WTC11 (cell line): ENCODE measurements around the gene TMEM158. TPM values are rescaled to one million over a fixed set of nuclear protein-coding genes. Genes with fewer than 3 reads are reported as not detected.

Experiments used
- ATAC-seq: fragments of 200-7000 bp; cut with Tn5 transposase; 2 replicates; pipeline ENCODE4 v1.10.0; 2021; ENCODE audit warnings: mild to moderate bottlenecking, moderate library complexity
- CTCF ChIA-PET: fragments of 300-600 bp; sonication (Branson Sonifier 250); formaldehyde crosslinking; loops from one replicate; lab custom pipeline; 2021; ENCODE audit warnings: antibody characterized with exemption; lab: Charles Lee
- POLR2A ChIA-PET: fragments of 350-600 bp; sonication (Branson Sonifier 250); formaldehyde crosslinking; loops from one replicate; lab custom pipeline; 2021; ENCODE audit warnings: antibody characterized with exemption; lab: Charles Lee
- DNase-seq: peaks from one replicate; pipeline ENCODE4 v3.0.0; 2021; ENCODE audit warnings: low spot score
- H3K27ac Mint-ChIP-seq: 2 replicates; pipeline ENCODE4 v1.8.0; 2021; ENCODE audit warnings: mixed read lengths
- H3K27me3 Mint-ChIP-seq: 2 replicates; pipeline ENCODE4 v1.8.0; 2021; ENCODE audit warnings: low read depth, mild to moderate bottlenecking, moderate library complexity, mixed read lengths
- H3K36me3 Mint-ChIP-seq: 2 replicates; pipeline ENCODE4 v1.8.0; 2021; ENCODE audit warnings: mixed read lengths
- H3K4me1 Mint-ChIP-seq: 2 replicates; pipeline ENCODE4 v1.8.0; 2022; ENCODE audit warnings: mixed read lengths
- H3K4me3 Mint-ChIP-seq: 2 replicates; pipeline ENCODE4 v1.8.0; 2021; ENCODE audit warnings: mild to moderate bottlenecking, moderate library complexity, mixed read lengths
- H3K9me3 Mint-ChIP-seq: 2 replicates; pipeline ENCODE4 v1.8.0; 2021; ENCODE audit warnings: mixed read lengths
- AR ChIP-seq: fragments of 250-450 bp; sonication (Bioruptor Pico); IDR thresholded peaks from 2 replicates; pipeline ENCODE4 v1.9.0; 2021; ENCODE audit warnings: mild to moderate bottlenecking
- ATF2 ChIP-seq: sonication (generic); formaldehyde crosslinking; IDR thresholded peaks from 2 replicates; pipeline ENCODE4 v1.8.1; 2022; ENCODE audit warnings: low read depth, missing genetic modification reagents, borderline replicate concordance
- CTCF ChIP-seq: fragments of 200-600 bp; IDR thresholded peaks from 2 replicates; pipeline ENCODE4 v1.8.0; 2022; ENCODE audit warnings: antibody characterized with exemption
- E2F1 ChIP-seq: sonication (generic); formaldehyde crosslinking; IDR thresholded peaks from 2 replicates; pipeline ENCODE4 v1.8.0; 2022; ENCODE audit warnings: mild to moderate bottlenecking, missing genetic modification reagents
- ELF4 ChIP-seq: sonication (generic); formaldehyde crosslinking; IDR thresholded peaks from 2 replicates; pipeline ENCODE4 v1.8.1; 2022; ENCODE audit warnings: low read depth, mild to moderate bottlenecking, moderate library complexity, missing genetic modification reagents
- ETV6 ChIP-seq: sonication (generic); formaldehyde crosslinking; IDR thresholded peaks from 2 replicates; pipeline ENCODE4 v1.8.1; 2022; ENCODE audit warnings: mild to moderate bottlenecking, missing genetic modification reagents
- FOXP4 ChIP-seq: sonication (generic); formaldehyde crosslinking; IDR thresholded peaks from 2 replicates; pipeline ENCODE4 v1.8.0; 2022; ENCODE audit warnings: mild to moderate bottlenecking, missing genetic modification reagents
- GABPB1 ChIP-seq: sonication (generic); formaldehyde crosslinking; IDR thresholded peaks from 2 replicates; pipeline ENCODE4 v1.8.1; 2023; ENCODE audit warnings: mild to moderate bottlenecking, missing genetic modification reagents
- NFE2L1 ChIP-seq: sonication (generic); formaldehyde crosslinking; IDR thresholded peaks from 2 replicates; pipeline ENCODE4 v1.8.1; 2023; ENCODE audit warnings: missing genetic modification reagents
- NR2C2 ChIP-seq: sonication (generic); formaldehyde crosslinking; IDR thresholded peaks from 2 replicates; pipeline ENCODE4 v1.8.0; 2022; ENCODE audit warnings: mild to moderate bottlenecking, missing genetic modification reagents
- NR3C1 ChIP-seq: sonication (generic); formaldehyde crosslinking; conservative IDR thresholded peaks from 2 replicates; pipeline ENCODE4 v1.8.1; 2023; ENCODE audit warnings: low read depth, mild to moderate bottlenecking, missing genetic modification reagents
- RORB ChIP-seq: fragments of 250-450 bp; sonication (Bioruptor Pico); IDR thresholded peaks from 2 replicates; pipeline ENCODE4 v1.9.0; 2021; ENCODE audit warnings: mild to moderate bottlenecking
- SMAD3 ChIP-seq: sonication (generic); formaldehyde crosslinking; IDR thresholded peaks from 2 replicates; pipeline ENCODE4 v1.8.0; 2022; ENCODE audit warnings: missing genetic modification reagents, mild to moderate bottlenecking, borderline replicate concordance
- SP1 ChIP-seq: sonication (generic); formaldehyde crosslinking; conservative IDR thresholded peaks from 2 replicates; pipeline ENCODE4 v1.8.1; 2022; ENCODE audit warnings: missing genetic modification reagents
- ZBTB21 ChIP-seq: sonication (generic); formaldehyde crosslinking; IDR thresholded peaks from 2 replicates; pipeline ENCODE4 v1.8.1; 2023; ENCODE audit warnings: mild to moderate bottlenecking, missing genetic modification reagents, borderline replicate concordance
- ZBTB43 ChIP-seq: sonication (generic); formaldehyde crosslinking; IDR thresholded peaks from 2 replicates; pipeline ENCODE4 v1.8.1; 2023; ENCODE audit warnings: mild to moderate bottlenecking, missing genetic modification reagents
- ZNF396 ChIP-seq: fragments of 250-450 bp; sonication (Bioruptor Pico); IDR thresholded peaks from 2 replicates; pipeline ENCODE4 v1.8.0; 2021; ENCODE audit warnings: mild to moderate bottlenecking, moderate library complexity, borderline replicate concordance
- ZNF416 ChIP-seq: fragments of 250-450 bp; sonication (Bioruptor Pico); IDR thresholded peaks from 2 replicates; pipeline ENCODE4 v1.9.0; 2021; ENCODE audit warnings: mild to moderate bottlenecking, inconsistent platforms
- ZNF425 ChIP-seq: fragments of 250-450 bp; sonication (Bioruptor Pico); conservative IDR thresholded peaks from 2 replicates; pipeline ENCODE4 v1.9.0; 2021; ENCODE audit warnings: mild to moderate bottlenecking
- ZNF532 ChIP-seq: fragments of 250-450 bp; sonication (Bioruptor Pico); IDR thresholded peaks from 2 replicates; pipeline ENCODE4 v1.9.0; 2021; ENCODE audit warnings: mild to moderate bottlenecking, borderline replicate concordance
- total RNA-seq: library from RNA; stranded (reverse); gene quantifications from 3 replicates; pipeline ENCODE4 v1.2.3, GENCODE V29; 2021

The TMEM158 gene
- total RNA-seq, 1 experiment from 2014 or later = 17.9 TPM

- TF ChIP-seq ZBTB43 (CRISPR knock-in tag) = no peak
- no peak for TF ChIP-seq E2F1 (CRISPR knock-in tag)
- TF ChIP-seq NFE2L1 (CRISPR knock-in tag) = no peak
- TF ChIP-seq ETV6 (CRISPR knock-in tag) = no peak
- no peak for TF ChIP-seq ZNF532
- no peak for TF ChIP-seq ATF2
- TF ChIP-seq ZNF396 (CRISPR knock-in tag) = no peak
These were observed 16.6 kb downstream of the TMEM158 start (continued) for GRCh38 chr3:45209526-45209925.

GRCh38 chr3:45208586-45208985, 17.5 kb downstream of the TMEM158 start:
- H3K4me3 Mint-ChIP-seq = no peak overlapping the region
- no peak for ATAC-seq
- no peak overlapping the region for H3K27ac Mint-ChIP-seq
- peaks cover 7% of the 10 kb centered on the region for H3K4me1 Mint-ChIP-seq
- no peak for DNase-seq
- peaks cover 2% of the 10 kb centered on the region for H3K27me3 Mint-ChIP-seq
- no peaks in the 10 kb centered on the region for H3K9me3 Mint-ChIP-seq
- no peaks in the 10 kb centered on the region for H3K36me3 Mint-ChIP-seq
- ChIA-PET POLR2A (no interaction called here), CTCF (interaction anchor here (1.1 to 5.5 kb wide), 4 partner anchors 63 to 171 kb away, joined by 4 to 113 read pairs (median 43); partner anchors contain the start of gene CDCP1)
- TF ChIP-seq CTCF (no peak), ZBTB21 (no peak), GABPB1 (CRISPR knock-in tag) (no peak), ELF4 (CRISPR knock-in tag) (no peak), NR3C1 (CRISPR knock-in tag) (no peak), NR2C2 (CRISPR knock-in tag) (no peak), ZNF425 (CRISPR knock-in tag) (no peak), FOXP4 (CRISPR knock-in tag) (no peak), SMAD3 (CRISPR knock-in tag) (no peak), RORB (CRISPR knock-in tag) (no peak), AR (CRISPR knock-in tag) (no peak), SP1 (CRISPR knock-in tag) (no peak), ZNF416 (CRISPR knock-in tag) (no peak)
